Measurements from ENCODE around the gene AMY1C.

DNA sequence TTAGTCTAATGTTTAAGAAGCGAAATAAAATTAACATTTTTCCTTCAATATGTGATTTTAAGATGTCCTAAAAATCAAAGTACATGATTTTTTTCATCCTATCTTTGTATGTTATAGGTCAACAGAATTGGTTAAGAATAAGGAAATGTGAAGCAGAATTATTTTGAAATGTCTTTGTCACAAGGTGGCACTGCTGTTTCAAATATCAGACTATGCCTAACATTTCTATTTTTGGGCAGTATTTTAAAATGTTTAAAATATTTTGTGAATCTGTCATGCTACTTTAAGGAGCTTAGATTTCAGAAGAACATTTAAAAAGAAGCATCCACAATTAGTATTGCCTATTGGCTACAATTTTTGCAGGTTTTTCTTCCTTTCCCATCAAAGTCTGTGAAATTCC, 38.7 kb downstream of the AMY1C start:
- TF ChIP-seq, protein P1, sequence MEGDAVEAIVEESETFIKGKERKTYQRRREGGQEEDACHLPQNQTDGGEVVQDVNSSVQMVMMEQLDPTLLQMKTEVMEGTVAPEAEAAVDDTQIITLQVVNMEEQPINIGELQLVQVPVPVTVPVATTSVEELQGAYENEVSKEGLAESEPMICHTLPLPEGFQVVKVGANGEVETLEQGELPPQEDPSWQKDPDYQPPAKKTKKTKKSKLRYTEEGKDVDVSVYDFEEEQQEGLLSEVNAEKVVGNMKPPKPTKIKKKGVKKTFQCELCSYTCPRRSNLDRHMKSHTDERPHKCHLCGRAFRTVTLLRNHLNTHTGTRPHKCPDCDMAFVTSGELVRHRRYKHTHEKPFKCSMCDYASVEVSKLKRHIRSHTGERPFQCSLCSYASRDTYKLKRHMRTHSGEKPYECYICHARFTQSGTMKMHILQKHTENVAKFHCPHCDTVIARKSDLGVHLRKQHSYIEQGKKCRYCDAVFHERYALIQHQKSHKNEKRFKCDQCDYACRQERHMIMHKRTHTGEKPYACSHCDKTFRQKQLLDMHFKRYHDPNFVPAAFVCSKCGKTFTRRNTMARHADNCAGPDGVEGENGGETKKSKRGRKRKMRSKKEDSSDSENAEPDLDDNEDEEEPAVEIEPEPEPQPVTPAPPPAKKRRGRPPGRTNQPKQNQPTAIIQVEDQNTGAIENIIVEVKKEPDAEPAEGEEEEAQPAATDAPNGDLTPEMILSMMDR (IDR thresholded peaks at IDR 0.05) = peak in 6 of 12 donors; percentile 13 to 32 (median 25)
- TF ChIP-seq POLR2A (IDR thresholded peaks at IDR 0.05) = no peak
